Measurements from ENCODE around the gene PARD3B. TPM values are rescaled to one million over a fixed set of nuclear protein-coding genes. Genes with fewer than 3 reads are reported as not detected.

Gene PARD3B
- total RNA-seq, 1 donor from 2014 or later: 1.6 TPM

GRCh38 chr2:205377324-205377723, 832.0 kb downstream of the PARD3B start:
- no peaks in the 10 kb centered on the region for H3K36me3 ChIP-seq (ENCODE audit: control insufficient read depth, insufficient read depth, low read length)
- DNase-seq (ENCODE audit: low read depth) (no peak), FAIRE-seq (no peak)
- no peak overlapping the region for H3K4me3 ChIP-seq (ENCODE audit: low read depth, low read length)
- no peaks in the 10 kb centered on the region for H3K27me3 ChIP-seq (ENCODE audit: control insufficient read depth, insufficient read depth, low read length)
- no peak for TF ChIP-seq CTCF (IDR thresholded peaks at IDR 0.05; ENCODE audit: insufficient read depth, low read length, severe bottlenecking)

- FAIRE-seq (no peak), DNase-seq (ENCODE audit: low read depth) (no peak)
- Histone ChIP-seq H3K27me3 (ENCODE audit: control insufficient read depth, insufficient read depth, low read length) (no peaks in the 10 kb centered on the region), H3K4me3 (ENCODE audit: low read depth, low read length) (no peak overlapping the region), H3K36me3 (ENCODE audit: control insufficient read depth, insufficient read depth, low read length) (no peaks in the 10 kb centered on the region)
- TF ChIP-seq CTCF (IDR thresholded peaks at IDR 0.05; ENCODE audit: insufficient read depth, low read length, severe bottlenecking): no peak
Observed at GRCh38 chr2:205383601-205384000, 838.3 kb downstream of the PARD3B start.

GRCh38 chr2:205386109-205386508, 840.8 kb downstream of the PARD3B start:
- H3K27me3 ChIP-seq (ENCODE audit: control insufficient read depth, insufficient read depth, low read length): no peaks in the 10 kb centered on the region
- DNase-seq (ENCODE audit: low read depth) (no peak), FAIRE-seq (no peak)
- H3K4me3 ChIP-seq (ENCODE audit: low read depth, low read length): no peak overlapping the region
- no peak for TF ChIP-seq CTCF (IDR thresholded peaks at IDR 0.05; ENCODE audit: insufficient read depth, low read length, severe bottlenecking)
- no peaks in the 10 kb centered on the region for H3K36me3 ChIP-seq (ENCODE audit: control insufficient read depth, insufficient read depth, low read length)

GRCh38 chr2:205387350-205388055, 842.2 kb downstream of the PARD3B start:
- FAIRE-seq: no peak
- DNase-seq (ENCODE audit: low read depth): no peak
- Histone ChIP-seq H3K36me3 (ENCODE audit: control insufficient read depth, insufficient read depth, low read length) (no peaks in the 10 kb centered on the region), H3K4me3 (ENCODE audit: low read depth, low read length) (no peak overlapping the region), H3K27me3 (ENCODE audit: control insufficient read depth, insufficient read depth, low read length) (no peaks in the 10 kb centered on the region)
- no peak for TF ChIP-seq CTCF (IDR thresholded peaks at IDR 0.05; ENCODE audit: insufficient read depth, low read length, severe bottlenecking)

GRCh38 chr2:205390866-205391265, 845.6 kb downstream of the PARD3B start:
- DNase-seq (ENCODE audit: low read depth) (no peak), FAIRE-seq (no peak)
- no peak for TF ChIP-seq CTCF (IDR thresholded peaks at IDR 0.05; ENCODE audit: insufficient read depth, low read length, severe bottlenecking)
- Histone ChIP-seq H3K27me3 (ENCODE audit: control insufficient read depth, insufficient read depth, low read length) (no peaks in the 10 kb centered on the region), H3K4me3 (ENCODE audit: low read depth, low read length) (no peak overlapping the region), H3K36me3 (ENCODE audit: control insufficient read depth, insufficient read depth, low read length) (no peaks in the 10 kb centered on the region)

GRCh38 chr2:205401511-205401910, 856.2 kb downstream of the PARD3B start:
- DNase-seq (ENCODE audit: low read depth): no peak
- Histone ChIP-seq H3K36me3 (ENCODE audit: control insufficient read depth, insufficient read depth, low read length) (no peaks in the 10 kb centered on the region), H3K27me3 (ENCODE audit: control insufficient read depth, insufficient read depth, low read length) (no peaks in the 10 kb centered on the region), H3K4me3 (ENCODE audit: low read depth, low read length) (no peak overlapping the region)
- FAIRE-seq: no peak
- no peak for TF ChIP-seq CTCF (IDR thresholded peaks at IDR 0.05; ENCODE audit: insufficient read depth, low read length, severe bottlenecking)

All from bronchial epithelial cell (primary cell).